DOHH2 (cell line): Measurements from ENCODE around the gene TRMT44.
"Not testable (repeated sequence)": the region's sequence is repeated elsewhere in the genome, so short reads cannot be mapped to it uniquely, and the experiment has no call there.

Experiments used
- H3F3A ChIP-seq: fragments of 200-600 bp; sonication (generic), shearing (Covaris generic); 2 replicates; pipeline ENCODE4 v1.6.0; 2016; ENCODE audit warnings: antibody characterized with exemption, mild to moderate bottlenecking; ENCODE audit not compliant: control insufficient read depth, insufficient read depth
- H3K27ac ChIP-seq: fragments of 200-600 bp; sonication (generic); 2 replicates; pipeline ENCODE4 v1.5.1; 2014; ENCODE audit warnings: low read depth, mild to moderate bottlenecking, low read length, moderate library complexity
- H3K27me3 ChIP-seq: fragments of 200-600 bp; sonication (generic); 2 replicates; pipeline ENCODE4 v1.6.1; 2014; ENCODE audit warnings: mild to moderate bottlenecking, low read length, mixed read lengths; ENCODE audit not compliant: control insufficient read depth
- H3K36me3 ChIP-seq: fragments of 200-600 bp; sonication (generic); 2 replicates; pipeline ENCODE4 v1.6.1; 2014; ENCODE audit warnings: mild to moderate bottlenecking, low read length, moderate library complexity, mixed read lengths; ENCODE audit not compliant: control insufficient read depth
- H3K4me1 ChIP-seq: fragments of 200-600 bp; sonication (generic); 2 replicates; pipeline ENCODE4 v1.6.1; 2014; ENCODE audit warnings: mild to moderate bottlenecking, low read length, mixed read lengths; ENCODE audit not compliant: control insufficient read depth
- H3K4me2 ChIP-seq: fragments of 200-600 bp; sonication (generic); 2 replicates; pipeline ENCODE4 v1.6.0; 2014; ENCODE audit warnings: mild to moderate bottlenecking, low read length, moderate library complexity
- H3K4me3 ChIP-seq: fragments of 200-600 bp; sonication (generic); 2 replicates; pipeline ENCODE4 v1.5.1; 2014; ENCODE audit warnings: mild to moderate bottlenecking, low read length, mixed read lengths
- H3K79me2 ChIP-seq: fragments of 200-600 bp; sonication (generic); 2 replicates; pipeline ENCODE4 v1.6.1; 2014; ENCODE audit warnings: mild to moderate bottlenecking, low read length, mixed read lengths; ENCODE audit not compliant: control insufficient read depth
- H3K9me2 ChIP-seq: fragments of 200-600 bp; sonication (generic); replicated peaks from 2 replicates; pipeline ENCODE4 v1.6.1; 2014; ENCODE audit warnings: mild to moderate bottlenecking, low read length, mixed read lengths; ENCODE audit not compliant: control insufficient read depth
- H3K9me3 ChIP-seq: fragments of 200-600 bp; sonication (generic); 2 replicates; pipeline ENCODE4 v1.6.1; 2014; ENCODE audit warnings: antibody characterized with exemption, low read length, mixed read lengths; ENCODE audit not compliant: control insufficient read depth, insufficient read depth
- H4K20me1 ChIP-seq: fragments of 200-600 bp; sonication (generic); 2 replicates; pipeline ENCODE4 v1.6.0; 2014; ENCODE audit warnings: low read depth, mild to moderate bottlenecking, antibody characterized with exemption, low read length, moderate library complexity; ENCODE audit not compliant: control insufficient read depth, insufficient read depth
- CTCF ChIP-seq: fragments of 200-600 bp; sonication (generic); IDR thresholded peaks from one replicate; pipeline ENCODE4 v1.5.1; 2014; ENCODE audit warnings: antibody characterized with exemption, mild to moderate bottlenecking, low read depth, low read length; ENCODE audit not compliant: poor library complexity, severe bottlenecking
- EZH2phosphoT487 ChIP-seq: fragments of 200-600 bp; sonication (generic); IDR thresholded peaks from 2 replicates; pipeline ENCODE4 v1.6.1; 2017; ENCODE audit warnings: borderline replicate concordance, mild to moderate bottlenecking, antibody characterized with exemption, low read length, moderate library complexity, mixed read lengths

Gene TRMT44

GRCh38 chr4:8510191-8510590 is 69.6 kb downstream of the TRMT44 start:
- TF ChIP-seq CTCF, result no peak
- TF ChIP-seq EZH2phosphoT487, result no peak
- no peaks in the 10 kb centered on the region for H3F3A ChIP-seq
- no peaks in the 10 kb centered on the region for H3K36me3 ChIP-seq
- no peaks in the 10 kb centered on the region for H4K20me1 ChIP-seq
- H3K79me2 ChIP-seq, result no peaks in the 10 kb centered on the region
- no peaks in the 10 kb centered on the region for H3K27me3 ChIP-seq
- H3K4me3 ChIP-seq, result no peak overlapping the region
- H3K9me3 ChIP-seq, result no peaks in the 10 kb centered on the region
- no peaks in the 10 kb centered on the region for H3K9me2 ChIP-seq
- H3K4me2 ChIP-seq, result no peak overlapping the region
- no peak overlapping the region for H3K27ac ChIP-seq
- H3K4me1 ChIP-seq, result no peaks in the 10 kb centered on the region

- TF ChIP-seq EZH2phosphoT487 (no peak), CTCF (no peak)
- no peak overlapping the region for H3K27ac ChIP-seq
- H3F3A ChIP-seq, result no peaks in the 10 kb centered on the region
- no peaks in the 10 kb centered on the region for H3K79me2 ChIP-seq
- H3K4me1 ChIP-seq, result no peaks in the 10 kb centered on the region
- no peaks in the 10 kb centered on the region for H3K9me3 ChIP-seq
- H3K36me3 ChIP-seq, result no peaks in the 10 kb centered on the region
- H3K9me2 ChIP-seq, result no peaks in the 10 kb centered on the region
- no peak overlapping the region for H3K4me2 ChIP-seq
- no peaks in the 10 kb centered on the region for H3K27me3 ChIP-seq
- H3K4me3 ChIP-seq, result no peak overlapping the region
- no peaks in the 10 kb centered on the region for H4K20me1 ChIP-seq
Measured at GRCh38 chr4:8510611-8511285, 70.2 kb downstream of the TRMT44 start.

- Histone ChIP-seq H3K4me3 (no peak overlapping the region), H3K27ac (no peak overlapping the region), H3F3A (no peaks in the 10 kb centered on the region), H3K4me1 (no peaks in the 10 kb centered on the region), H3K27me3 (no peaks in the 10 kb centered on the region), H3K9me3 (no peaks in the 10 kb centered on the region), H3K4me2 (no peak overlapping the region), H3K79me2 (no peaks in the 10 kb centered on the region), H4K20me1 (no peaks in the 10 kb centered on the region), H3K9me2 (no peaks in the 10 kb centered on the region), H3K36me3 (no peaks in the 10 kb centered on the region)
- no peak for TF ChIP-seq CTCF
- no peak for TF ChIP-seq EZH2phosphoT487
Measured at GRCh38 chr4:8512510-8512909, 71.9 kb downstream of the TRMT44 start.

DNA sequence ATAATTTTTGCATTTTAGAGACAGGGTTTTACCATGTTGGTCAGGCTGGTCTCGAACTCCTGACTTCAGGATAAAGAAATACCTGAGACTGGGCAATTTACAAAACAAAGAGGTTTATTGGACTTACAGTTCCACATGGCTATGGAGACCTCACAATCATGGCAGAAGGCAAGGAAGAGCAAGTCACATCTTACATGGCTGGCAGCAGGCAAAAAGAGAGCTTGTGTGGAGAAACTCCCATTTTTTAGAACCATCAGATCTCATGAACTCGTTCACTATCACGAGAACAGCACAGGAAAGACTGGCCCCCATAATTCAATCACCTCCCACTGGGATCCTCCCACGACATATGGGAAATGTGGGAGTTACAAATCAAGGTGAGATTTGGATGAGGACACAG is 72.5 kb downstream of the TRMT44 start:
- not testable (repeated sequence) for H3K9me3 ChIP-seq, H3K4me3 ChIP-seq, H3K9me2 ChIP-seq, H3F3A ChIP-seq, H3K79me2 ChIP-seq, H4K20me1 ChIP-seq, H3K4me2 ChIP-seq, H3K27me3 ChIP-seq, H3K4me1 ChIP-seq, H3K27ac ChIP-seq, H3K36me3 ChIP-seq
